ENCODE data around the gene CCDC187. TPM values are rescaled to one million over a fixed set of nuclear protein-coding genes. Genes with fewer than 3 reads are reported as not detected.

CCDC187 gene
- total RNA-seq, 2 donors from 2014 or later, result 1.3 to 2.3 TPM

GRCh38 chr9:136228107-136228875, 75.6 kb downstream of the CCDC187 start:
- Histone ChIP-seq H3K4me3 (no peak overlapping the region), H3K27ac (no peak overlapping the region), H3K4me1 (peaks cover 11% of the 10 kb centered on the region), H3K36me3 (replicated peaks in 1 of 2; ENCODE audit: insufficient read depth in 1 of 2, low read depth in 2 of 2) (peaks cover 0 to 3% of the 10 kb centered on the region in 2 donors), H3K9me3 (no peaks in the 10 kb centered on the region), H3K27me3 (no peaks in the 10 kb centered on the region)
- no peak for TF ChIP-seq POLR2A (IDR thresholded peaks at IDR 0.05)
- no peak for TF ChIP-seq CTCF (IDR thresholded peaks at IDR 0.05)
- intact Hi-C loops (cut with DNase I), result no loop called here
- no peak for ATAC-seq
- WGBS, 2 donors, result 66 to 74% methylated on average over 14 to 16 of the region's 18 CpGs
- DNase-seq, result peak in 2 of 4 donors; percentile 56 to 66

- H3K27me3 ChIP-seq, result no peaks in the 10 kb centered on the region
- peaks cover 11% of the 10 kb centered on the region for H3K4me1 ChIP-seq
- no peak overlapping the region for H3K4me3 ChIP-seq
- intact Hi-C loops (cut with DNase I), result no loop called here
- ATAC-seq (no peak), DNase-seq (no peak)
- TF ChIP-seq POLR2A (IDR thresholded peaks at IDR 0.05), result no peak
- TF ChIP-seq CTCF (IDR thresholded peaks at IDR 0.05), result no peak
- no peaks in the 10 kb centered on the region for H3K9me3 ChIP-seq
- H3K27ac ChIP-seq, result no peak overlapping the region
- WGBS, 2 donors, result 76 to 86% methylated on average over 24 to 30 of the region's 30 CpGs
- H3K36me3 ChIP-seq (replicated peaks in 1 of 2; ENCODE audit: insufficient read depth in 1 of 2, low read depth in 2 of 2), result peaks cover 0 to 5% of the 10 kb centered on the region in 2 donors
Observed at GRCh38 chr9:136226680-136227407, 77.0 kb downstream of the CCDC187 start.

- DNase-seq (peak; percentile 73 to 82 (median 76)), ATAC-seq (peak; percentile 85)
- Histone ChIP-seq H3K4me3 (no peak overlapping the region), H3K27ac (no peak overlapping the region), H3K36me3 (replicated peaks in 1 of 2; ENCODE audit: insufficient read depth in 1 of 2, low read depth in 2 of 2) (peaks cover 0 to 8% of the 10 kb centered on the region in 2 donors), H3K4me1 (peaks cover 11% of the 10 kb centered on the region), H3K9me3 (no peaks in the 10 kb centered on the region), H3K27me3 (no peaks in the 10 kb centered on the region)
- TF ChIP-seq POLR2A (IDR thresholded peaks at IDR 0.05) (no peak), CTCF (IDR thresholded peaks at IDR 0.05) (peak; percentile 50 to 86 (median 73))
- intact Hi-C loops (cut with DNase I), result no loop called here
- WGBS, 2 donors, result 63 to 69% methylated on average over 16 to 30 of the region's 30 CpGs
Observed at GRCh38 chr9:136225748-136226679, 77.9 kb downstream of the CCDC187 start.

GRCh38 chr9:136225366-136225747, 78.5 kb downstream of the CCDC187 start:
- Histone ChIP-seq H3K27ac (no peak overlapping the region), H3K4me3 (no peak overlapping the region), H3K4me1 (peaks cover 11% of the 10 kb centered on the region), H3K27me3 (no peaks in the 10 kb centered on the region), H3K36me3 (replicated peaks in 1 of 2; ENCODE audit: insufficient read depth in 1 of 2, low read depth in 2 of 2) (peaks cover 0 to 9% of the 10 kb centered on the region in 2 donors), H3K9me3 (no peaks in the 10 kb centered on the region)
- no peak for DNase-seq
- ATAC-seq, result no peak
- TF ChIP-seq CTCF (IDR thresholded peaks at IDR 0.05) (no peak), POLR2A (IDR thresholded peaks at IDR 0.05) (no peak)
- WGBS, 2 donors, result 82 to 89% methylated on average over 14 to 19 of the region's 19 CpGs
- intact Hi-C loops (cut with DNase I), result no loop called here

All from body of pancreas (tissue), 4 donors.